ENCODE data around the gene IFNGR2.

DNA sequence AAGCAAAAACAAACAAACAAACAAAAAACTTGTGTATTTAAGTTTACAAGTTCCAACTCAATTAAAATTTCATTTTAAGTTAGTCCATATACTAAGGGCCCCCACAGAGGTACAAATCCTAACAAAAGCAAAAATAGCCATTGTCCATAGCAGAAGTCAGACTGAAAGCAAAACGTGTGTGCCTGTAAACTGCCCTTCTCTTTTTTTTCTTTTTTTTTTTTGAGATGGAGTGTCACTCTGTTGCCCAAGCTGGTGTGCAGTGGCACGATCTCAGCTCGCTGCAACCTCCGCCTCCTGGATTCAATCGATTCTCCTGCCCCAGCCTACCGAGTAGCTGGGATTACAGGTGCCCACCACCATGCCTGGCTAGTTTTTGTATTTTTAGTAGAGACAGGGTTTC lies 11.6 kb upstream of the IFNGR2 start:
- TF ChIP-seq, protein P1, sequence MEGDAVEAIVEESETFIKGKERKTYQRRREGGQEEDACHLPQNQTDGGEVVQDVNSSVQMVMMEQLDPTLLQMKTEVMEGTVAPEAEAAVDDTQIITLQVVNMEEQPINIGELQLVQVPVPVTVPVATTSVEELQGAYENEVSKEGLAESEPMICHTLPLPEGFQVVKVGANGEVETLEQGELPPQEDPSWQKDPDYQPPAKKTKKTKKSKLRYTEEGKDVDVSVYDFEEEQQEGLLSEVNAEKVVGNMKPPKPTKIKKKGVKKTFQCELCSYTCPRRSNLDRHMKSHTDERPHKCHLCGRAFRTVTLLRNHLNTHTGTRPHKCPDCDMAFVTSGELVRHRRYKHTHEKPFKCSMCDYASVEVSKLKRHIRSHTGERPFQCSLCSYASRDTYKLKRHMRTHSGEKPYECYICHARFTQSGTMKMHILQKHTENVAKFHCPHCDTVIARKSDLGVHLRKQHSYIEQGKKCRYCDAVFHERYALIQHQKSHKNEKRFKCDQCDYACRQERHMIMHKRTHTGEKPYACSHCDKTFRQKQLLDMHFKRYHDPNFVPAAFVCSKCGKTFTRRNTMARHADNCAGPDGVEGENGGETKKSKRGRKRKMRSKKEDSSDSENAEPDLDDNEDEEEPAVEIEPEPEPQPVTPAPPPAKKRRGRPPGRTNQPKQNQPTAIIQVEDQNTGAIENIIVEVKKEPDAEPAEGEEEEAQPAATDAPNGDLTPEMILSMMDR (IDR thresholded peaks at IDR 0.05) = no peak
- no peak for TF ChIP-seq EZH2 (IDR thresholded peaks at IDR 0.05; ENCODE audit: borderline replicate concordance, insufficient read depth, low read depth, low read length, poor library complexity, severe bottlenecking)

Data from B cell (primary cell).